LoVo (cell line): ENCODE data around the gene SMIM41.

Experiments used
- DNase-seq: peaks from one replicate; pipeline ENCODE4 v3.0.0-alpha.2; 2016; ENCODE audit warnings: low spot score

The SMIM41 gene

GRCh38 chr12:52063082-52063924, 16.2 kb upstream of the SMIM41 start:
- no peak for DNase-seq

- DNase-seq = no peak
Observed at GRCh38 chr12:52063981-52064649, 15.4 kb upstream of the SMIM41 start.

- DNase-seq = no peak
Observed at GRCh38 chr12:52066346-52067080, 13.0 kb upstream of the SMIM41 start.

- DNase-seq = no peak
Observed at GRCh38 chr12:52067081-52067374, 12.5 kb upstream of the SMIM41 start.

GRCh38 chr12:52069327-52070184, 9.9 kb upstream of the SMIM41 start, which contains the start of gene ATG101:
Gene ATG101, plus strand, starts transcription at chr12:52069978. Its CDS starts 3,673 bp downstream, at chr12:52073651.
- peak; percentile 98 for DNase-seq

- no peak for DNase-seq
Observed at GRCh38 chr12:52070185-52070925, 9.1 kb upstream of the SMIM41 start.

- DNase-seq = no peak
Observed at GRCh38 chr12:52073531-52074381, 5.7 kb upstream of the SMIM41 start.

GRCh38 chr12:52074971-52075724, 4.4 kb upstream of the SMIM41 start:
- DNase-seq = no peak

GRCh38 chr12:52076811-52077210, 2.7 kb upstream of the SMIM41 start:
- DNase-seq = no peak

GRCh38 chr12:52078276-52078675, 1.2 kb upstream of the SMIM41 start:
- no peak for DNase-seq

- no peak for DNase-seq
Observed at GRCh38 chr12:52080403-52081251, 1.1 kb downstream of the SMIM41 start.

- DNase-seq = no peak
Observed at GRCh38 chr12:52081263-52081733, 1.8 kb downstream of the SMIM41 start.

GRCh38 chr12:52082026-52082668, 2.6 kb downstream of the SMIM41 start:
- DNase-seq = no peak

- no peak for DNase-seq
Observed at GRCh38 chr12:52082669-52082987, 3.1 kb downstream of the SMIM41 start.

- DNase-seq = peak; percentile 52
Observed at GRCh38 chr12:52082988-52083637, 3.6 kb downstream of the SMIM41 start.

- no peak for DNase-seq
Observed at GRCh38 chr12:52083638-52083996, 4.1 kb downstream of the SMIM41 start.

- DNase-seq = no peak
Observed at GRCh38 chr12:52084491-52085231, 5.2 kb downstream of the SMIM41 start.
